IMR-90 (cell line): ENCODE data around the gene SPARCL1. TPM values are rescaled to one million over a fixed set of nuclear protein-coding genes. Genes with fewer than 3 reads are reported as not detected.

Experiments used
- ATAC-seq: fragments of 200-7000 bp; cut with Tn5 transposase; 2 replicates; pipeline ENCODE4 v1.9.1; 2020; ENCODE audit warnings: low read depth, mild to moderate bottlenecking, moderate library complexity
- BruUV-seq: library from RNA; stranded (reverse); fragments of 400-500 nt; replicated peaks from 2 replicates; lab custom pipeline; 2021; lab: Mats Ljungman, UMichigan
- CTCF ChIA-PET: fragments of 300-600 bp; formaldehyde crosslinking; extraction: SDS; loops from one replicate; lab custom pipeline; 2021; ENCODE audit warnings: antibody characterized with exemption; lab: Yijun Ruan, JAX
- POLR2A ChIA-PET: fragments of 300-600 bp; sonication (Branson Sonifier 250); formaldehyde crosslinking; loops from one replicate; lab custom pipeline; 2022; ENCODE audit warnings: antibody characterized with exemption; ENCODE audit not compliant: unreplicated experiment; lab: Charles Lee
- DNase-seq: peaks from one replicate; pipeline ENCODE4 v3.0.0; 2013
- H2AFZ ChIP-seq: replicated peaks from 2 replicates; pipeline ENCODE3; 2013; ENCODE audit warnings: low read length, mild to moderate bottlenecking; ENCODE audit not compliant: poor library complexity
- H2AK5ac ChIP-seq: 2 replicates; pipeline ENCODE4 v1.6.1; 2013; ENCODE audit warnings: low read depth, low read length, inconsistent platforms
- H2AK9ac ChIP-seq: replicated peaks from 2 replicates; pipeline ENCODE3; 2013; ENCODE audit warnings: mild to moderate bottlenecking, low read depth, low read length, moderate library complexity; ENCODE audit not compliant: poor library complexity
- H2BK120ac ChIP-seq: 2 replicates; pipeline ENCODE4 v1.6.1; 2013; ENCODE audit warnings: low read depth, low read length, inconsistent platforms
- H2BK15ac ChIP-seq: 3 replicates; pipeline ENCODE4 v1.6.1; 2013; ENCODE audit warnings: low read depth, low read length, inconsistent platforms
- H2BK20ac ChIP-seq: 2 replicates; pipeline ENCODE4 v1.6.1; 2013; ENCODE audit warnings: low read depth, mild to moderate bottlenecking, inconsistent platforms, low read length, moderate library complexity
- H2BK5ac ChIP-seq: 2 replicates; pipeline ENCODE4 v1.6.1; 2013; ENCODE audit warnings: mild to moderate bottlenecking, low read depth, low read length, inconsistent platforms; ENCODE audit not compliant: poor library complexity, severe bottlenecking
- H3K14ac ChIP-seq: replicated peaks from 2 replicates; pipeline ENCODE4 v1.6.1; 2013; ENCODE audit warnings: low read depth, low read length, inconsistent platforms
- H3K18ac ChIP-seq: 2 replicates; pipeline ENCODE4 v1.6.1; 2013; ENCODE audit warnings: low read depth, low read length, control low read depth
- H3K23ac ChIP-seq: 2 replicates; pipeline ENCODE4 v1.6.1; 2013; ENCODE audit warnings: low read depth, low read length, inconsistent platforms
- H3K27ac ChIP-seq: 2 replicates; pipeline ENCODE4 v1.5.1; 2013; ENCODE audit warnings: mild to moderate bottlenecking, control low read depth, low read length; ENCODE audit not compliant: insufficient read depth
- H3K27me3 ChIP-seq: 2 replicates; pipeline ENCODE4 v1.6.1; 2013; ENCODE audit warnings: low read length; ENCODE audit not compliant: control insufficient read depth, insufficient read depth
- H3K36me3 ChIP-seq: 2 replicates; pipeline ENCODE4 v1.6.1; 2013; ENCODE audit warnings: low read length, mixed read lengths; ENCODE audit not compliant: control insufficient read depth, insufficient read depth
- H3K4ac ChIP-seq: 2 replicates; pipeline ENCODE4 v1.6.1; 2013; ENCODE audit warnings: low read depth, low read length, inconsistent platforms
- H3K4me1 ChIP-seq: 2 replicates; pipeline ENCODE4 v1.6.1; 2013; ENCODE audit warnings: low read length, mixed read lengths; ENCODE audit not compliant: control insufficient read depth, insufficient read depth
- H3K4me2 ChIP-seq: 2 replicates; pipeline ENCODE4 v1.6.1; 2013; ENCODE audit warnings: low read depth, mild to moderate bottlenecking, control low read depth, low read length, moderate library complexity
- H3K4me3 ChIP-seq: 2 replicates; pipeline ENCODE4 v1.5.1; 2013; ENCODE audit warnings: low read depth, mild to moderate bottlenecking, control low read depth, low read length, moderate library complexity; ENCODE audit not compliant: insufficient read depth
- H3K56ac ChIP-seq: 2 replicates; pipeline ENCODE4 v1.6.1; 2013; ENCODE audit warnings: low read length, inconsistent platforms; ENCODE audit not compliant: insufficient read depth; ENCODE audit errors: extremely low read depth
- H3K79me1 ChIP-seq, 2 experiments: 2 replicates each; pipeline ENCODE4 v1.6.1; 2013; ENCODE audit warnings: low read length in 2 of 2, inconsistent platforms in 1 of 2, low read depth in 1 of 2
- H3K9ac ChIP-seq: 2 replicates; pipeline ENCODE4 v1.6.1; 2013; ENCODE audit warnings: low read depth, low read length, control low read depth
- H3K9me1 ChIP-seq: 2 replicates; pipeline ENCODE4 v1.6.1; 2013; ENCODE audit warnings: low read length, inconsistent platforms; ENCODE audit not compliant: insufficient read depth
- H3K9me3 ChIP-seq: 2 replicates; pipeline ENCODE4 v1.6.1; 2013; ENCODE audit warnings: low read length; ENCODE audit not compliant: control insufficient read depth, insufficient read depth
- H4K20me1 ChIP-seq: 2 replicates; pipeline ENCODE4 v1.6.1; 2013; ENCODE audit warnings: low read length, inconsistent platforms; ENCODE audit not compliant: insufficient read depth
- H4K5ac ChIP-seq: 2 replicates; pipeline ENCODE4 v1.6.1; 2013; ENCODE audit warnings: mild to moderate bottlenecking, low read depth, low read length, control low read depth
- H4K8ac ChIP-seq, 2 experiments: 2 replicates each; pipeline ENCODE4 v1.6.1; 2013; ENCODE audit warnings: low read depth in 2 of 2, low read length in 2 of 2, control low read depth in 1 of 2, inconsistent platforms in 1 of 2
- H4K91ac ChIP-seq: 2 replicates; pipeline ENCODE4 v1.6.1; 2013; ENCODE audit warnings: low read depth, low read length, inconsistent platforms; ENCODE audit not compliant: insufficient read depth
- MAFK ChIP-seq: IDR thresholded peaks from 2 replicates; pipeline ENCODE4 v1.6.1; 2012; ENCODE audit warnings: low read depth, low read length, improper control_type of control experiment
- NFE2L2 ChIP-seq: fragments of 150-350 bp; IDR thresholded peaks from 2 replicates; pipeline ENCODE4 v1.6.1; 2016; ENCODE audit warnings: low read depth, mild to moderate bottlenecking, low read length
- POLR2A ChIP-seq: IDR thresholded peaks from 2 replicates; pipeline ENCODE4 v1.6.1; 2012; ENCODE audit warnings: mild to moderate bottlenecking, low read depth, low read length
- RCOR1 ChIP-seq: IDR thresholded peaks from 2 replicates; pipeline ENCODE4 v1.6.1; 2012; ENCODE audit warnings: mild to moderate bottlenecking, low read length, improper control_type of control experiment; ENCODE audit not compliant: insufficient replicate concordance
- RFX5 ChIP-seq: IDR thresholded peaks from 2 replicates; pipeline ENCODE4 v1.8.0; 2012; ENCODE audit warnings: low read depth, mild to moderate bottlenecking, low read length, moderate library complexity
- WGBS, 2 experiments: methylation state at CpG; one replicate each; pipeline versions ENCODE4 v1.1.5 to v1.1.7; 2013; ENCODE audit warnings: missing lambda C conversion rate in 2 of 2; ENCODE audit not compliant: insufficient read length in 1 of 2; ENCODE audit errors: extremely low coverage in 2 of 2; 5-methylcytosine and 5-hydroxymethylcytosine counted together
- dilution Hi-C: fragments of 300-500 bp; cut with HindIII; formaldehyde crosslinking; loops from one replicate; pipeline ENCODE4 v1.14.3; 2018; ENCODE audit warnings: low sequenced_read_pairs; ENCODE audit not compliant: unreplicated experiment
- in situ Hi-C: fragments of 300-500 bp; cut with MboI; formaldehyde crosslinking; loops from 3 replicates; pipeline ENCODE4 v1.14.3; 2019; ENCODE audit warnings: low sequenced_read_pairs, inconsistent platforms, mixed read lengths
- intact Hi-C: fragments of 100-400 bp; cut with micrococcal nuclease; formaldehyde crosslinking; loops from 2 replicates; pipeline ENCODE4 v1.10.0; 2022
- polyA plus RNA-seq, 3 experiments: library from polyadenylated mRNA; depleted of rRNA; stranded (reverse); fragments of >200 nt; gene quantifications; 2 replicates each; pipeline ENCODE4 v1.2.3, GENCODE V29; 2012; ENCODE audit warnings: low replicate concordance in 1 of 3
- total RNA-seq: library from RNA; depleted of rRNA; stranded (reverse); fragments of >200 nt; gene quantifications from 2 replicates; pipeline ENCODE4 v1.2.3, GENCODE V29; 2012

Gene SPARCL1
- total and polyA plus RNA-seq, 2 of the 4 experiments (the other 2 are of a cell fraction), result not detected

GRCh38 chr4:87521757-87522374 lies 7.3 kb downstream of the SPARCL1 start:
- Histone ChIP-seq H3K27ac (no peak overlapping the region), H2BK5ac (no peak overlapping the region), H3K9ac (no peak overlapping the region), H3K23ac (no peak overlapping the region), H3K79me1 (no peaks in the 10 kb centered on the region), H3K36me3 (no peaks in the 10 kb centered on the region), H3K4me2 (no peak overlapping the region), H3K27me3 (no peaks in the 10 kb centered on the region; the same call in 1 of the 2 replicates), H2BK20ac (no peak overlapping the region), H4K5ac (no peak overlapping the region), H3K9me3 (no peaks in the 10 kb centered on the region), H4K8ac (no peak overlapping the region), H3K18ac (peak overlapping the region; percentile 34; the same call in 1 of the 2 replicates), H2BK15ac (no peak overlapping the region), H3K4ac (no peak overlapping the region), H3K56ac (no peak overlapping the region), H3K4me3 (no peak overlapping the region), H3K4me1 (peaks cover 3% of the 10 kb centered on the region; the same call in 1 of the 2 replicates), H4K91ac (no peak overlapping the region), H3K9me1 (0 out of 2 replicates have a peak, but pooled peaks cover 5% of the 10 kb centered on the region), H3K14ac (0 out of 2 replicates have a peak overlapping the region, but pooled peaks have one; percentile 1), H2AFZ (no peak overlapping the region), H4K20me1 (no peaks in the 10 kb centered on the region), H2BK120ac (no peak overlapping the region), H2AK9ac (no peak overlapping the region), H2AK5ac (no peak overlapping the region)
- POLR2A ChIA-PET, result no interaction called here
- in situ Hi-C loops, result no loop called here
- DNase-seq, result peak; percentile 37
- no TSS peak for BruUV-seq
- CTCF ChIA-PET, result interaction anchor here (0.5 to 0.6 kb wide), 3 partner anchors 31 to 1120 kb away, joined by 3 to 6 read pairs (median 4); no protein-coding TSS in a partner anchor
- WGBS, 2 experiments, result no CpG with 5 or more reads among the region's 3 CpGs
- intact Hi-C loops, result no loop called here
- ATAC-seq, result peak; percentile 17; the same call in 1 of the 2 replicates
- dilution Hi-C loops, result no loop called here
- TF ChIP-seq POLR2A, result no peak
- no peak for TF ChIP-seq NFE2L2
- TF ChIP-seq RCOR1, result no peak
- no peak for TF ChIP-seq RFX5
- no peak for TF ChIP-seq MAFK
